Immature natural killer cell (primary cell): ENCODE results near the gene CCDC178. TPM values are rescaled to one million over a fixed set of nuclear protein-coding genes. Genes with fewer than 3 reads are reported as not detected.

Source experiments
- DNase-seq, 3 donors: peaks; one replicate each; pipeline ENCODE4 v3.0.0; 2022; ENCODE audit warnings: mixed read lengths in 1 of 3
- H3K27ac Mint-ChIP-seq, 6 donors: one replicate each; pipeline ENCODE4 v1.8.0; 2020; ENCODE audit warnings: mixed read lengths in 6 of 6, mild to moderate bottlenecking in 5 of 6, inconsistent platforms in 4 of 6, moderate library complexity in 3 of 6
- H3K27me3 Mint-ChIP-seq, 3 donors: one replicate each; pipeline ENCODE4 v1.8.0; 2020 to 2021; ENCODE audit warnings: low read depth in 3 of 3, mild to moderate bottlenecking in 3 of 3, mixed read lengths in 3 of 3, moderate library complexity in 3 of 3, inconsistent platforms in 1 of 3
- H3K36me3 Mint-ChIP-seq, 3 donors: one replicate each; pipeline ENCODE4 v1.8.0; 2020; ENCODE audit warnings: mixed read lengths in 3 of 3, inconsistent platforms in 2 of 3, mild to moderate bottlenecking in 2 of 3
- H3K4me1 Mint-ChIP-seq, 2 donors: one replicate each; pipeline ENCODE4 v1.8.0; 2020; ENCODE audit warnings: inconsistent platforms in 2 of 2, mild to moderate bottlenecking in 2 of 2, mixed read lengths in 2 of 2, moderate library complexity in 1 of 2
- H3K4me3 Mint-ChIP-seq, 5 donors: one replicate each; pipeline ENCODE4 v1.8.0; 2020; ENCODE audit warnings: mild to moderate bottlenecking in 5 of 5, mixed read lengths in 5 of 5, inconsistent platforms in 3 of 5, moderate library complexity in 3 of 5
- H3K9me3 Mint-ChIP-seq, 6 donors: one replicate each; pipeline ENCODE4 v1.8.0; 2020; ENCODE audit warnings: mild to moderate bottlenecking in 6 of 6, mixed read lengths in 6 of 6, inconsistent platforms in 4 of 6, moderate library complexity in 3 of 6
- polyA plus RNA-seq, 3 donors: library from polyadenylated mRNA; unstranded; fragments of 300-500 nt; fragmentation: Illumina TruSeq; gene quantifications; one replicate each; pipeline ENCODE4 v1.2.3, GENCODE V29; 2021

Gene CCDC178
- polyA plus RNA-seq, 3 donors from 2014 or later = not detected

- no peaks in the 10 kb centered on the region for H3K36me3 Mint-ChIP-seq
- H3K4me3 Mint-ChIP-seq = no peak overlapping the region
- H3K27ac Mint-ChIP-seq = no peak overlapping the region
- H3K9me3 Mint-ChIP-seq = peaks cover 4 to 20% (median 6%) of the 10 kb centered on the region in 6 donors
- no peaks in the 10 kb centered on the region for H3K4me1 Mint-ChIP-seq
- peaks cover 0 to 2% (median 0%) of the 10 kb centered on the region in 3 donors for H3K27me3 Mint-ChIP-seq
- no peak for DNase-seq
These were observed 525.0 kb downstream of the CCDC178 start for GRCh38 chr18:32915516-32915915.

DNA sequence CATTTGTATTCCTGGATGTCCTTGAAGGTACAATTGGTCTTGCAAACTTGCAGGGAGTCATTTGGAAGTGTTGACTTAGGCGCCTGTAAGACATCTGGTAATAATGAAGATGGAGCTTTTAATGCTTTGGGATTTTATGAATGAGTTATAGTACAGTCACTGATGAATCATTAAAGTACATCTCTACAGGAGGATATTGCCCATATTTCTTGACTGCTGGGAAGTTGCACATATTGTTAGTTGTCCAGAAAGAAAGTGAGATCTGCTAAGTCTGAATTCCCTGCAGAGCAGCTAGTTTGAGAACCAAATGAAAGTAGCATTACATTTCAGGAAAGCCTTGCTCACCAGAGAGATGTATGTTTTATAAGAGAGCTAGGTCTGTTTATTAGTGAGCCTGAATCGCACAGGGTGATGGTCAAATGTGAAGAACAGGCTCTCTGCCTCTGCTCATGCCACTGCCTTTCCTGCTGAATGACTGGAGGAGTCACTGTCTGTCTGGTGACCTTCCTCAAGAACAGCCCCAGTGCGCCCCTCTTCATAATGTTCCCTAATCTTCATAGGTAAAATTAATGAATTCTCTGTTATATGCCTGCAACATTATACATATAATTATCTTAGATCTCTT is 528.7 kb downstream of the CCDC178 start:
- peaks cover 0 to 2% (median 0%) of the 10 kb centered on the region in 3 donors for H3K27me3 Mint-ChIP-seq
- no peaks in the 10 kb centered on the region for H3K36me3 Mint-ChIP-seq
- H3K27ac Mint-ChIP-seq = no peak overlapping the region
- peaks cover 4 to 14% (median 8%) of the 10 kb centered on the region in 6 donors for H3K9me3 Mint-ChIP-seq
- H3K4me3 Mint-ChIP-seq = no peak overlapping the region
- no peak for DNase-seq
- no peaks in the 10 kb centered on the region for H3K4me1 Mint-ChIP-seq

- H3K27ac Mint-ChIP-seq = no peak overlapping the region
These were observed 529.7 kb downstream of the CCDC178 start for GRCh38 chr18:32910694-32911296.

GRCh38 chr18:32909798-32910561 is 530.5 kb downstream of the CCDC178 start:
- H3K4me1 Mint-ChIP-seq = no peaks in the 10 kb centered on the region
- H3K27me3 Mint-ChIP-seq = peaks cover 0 to 2% (median 0%) of the 10 kb centered on the region in 3 donors
- H3K4me3 Mint-ChIP-seq = no peak overlapping the region
- no peak overlapping the region for H3K27ac Mint-ChIP-seq
- no peaks in the 10 kb centered on the region for H3K36me3 Mint-ChIP-seq
- no peak for DNase-seq
- peaks cover 7 to 19% (median 9%) of the 10 kb centered on the region in 6 donors for H3K9me3 Mint-ChIP-seq

More at GRCh38 chr18:32910694-32911296, 529.7 kb downstream of the CCDC178 start:
- no peak for DNase-seq
- Mint-ChIP-seq H3K27me3 (peaks cover 0 to 2% (median 0%) of the 10 kb centered on the region in 3 donors), H3K4me1 (no peaks in the 10 kb centered on the region), H3K4me3 (no peak overlapping the region), H3K9me3 (peaks cover 6 to 17% (median 9%) of the 10 kb centered on the region in 6 donors), H3K36me3 (no peaks in the 10 kb centered on the region)

GRCh38 chr18:32908424-32908805 is 532.1 kb downstream of the CCDC178 start:
- Mint-ChIP-seq H3K9me3 (peaks cover 5 to 19% (median 8%) of the 10 kb centered on the region in 6 donors), H3K27me3 (no peaks in the 10 kb centered on the region), H3K4me3 (no peak overlapping the region), H3K27ac (no peak overlapping the region), H3K4me1 (no peaks in the 10 kb centered on the region), H3K36me3 (no peaks in the 10 kb centered on the region)
- DNase-seq = no peak

DNA sequence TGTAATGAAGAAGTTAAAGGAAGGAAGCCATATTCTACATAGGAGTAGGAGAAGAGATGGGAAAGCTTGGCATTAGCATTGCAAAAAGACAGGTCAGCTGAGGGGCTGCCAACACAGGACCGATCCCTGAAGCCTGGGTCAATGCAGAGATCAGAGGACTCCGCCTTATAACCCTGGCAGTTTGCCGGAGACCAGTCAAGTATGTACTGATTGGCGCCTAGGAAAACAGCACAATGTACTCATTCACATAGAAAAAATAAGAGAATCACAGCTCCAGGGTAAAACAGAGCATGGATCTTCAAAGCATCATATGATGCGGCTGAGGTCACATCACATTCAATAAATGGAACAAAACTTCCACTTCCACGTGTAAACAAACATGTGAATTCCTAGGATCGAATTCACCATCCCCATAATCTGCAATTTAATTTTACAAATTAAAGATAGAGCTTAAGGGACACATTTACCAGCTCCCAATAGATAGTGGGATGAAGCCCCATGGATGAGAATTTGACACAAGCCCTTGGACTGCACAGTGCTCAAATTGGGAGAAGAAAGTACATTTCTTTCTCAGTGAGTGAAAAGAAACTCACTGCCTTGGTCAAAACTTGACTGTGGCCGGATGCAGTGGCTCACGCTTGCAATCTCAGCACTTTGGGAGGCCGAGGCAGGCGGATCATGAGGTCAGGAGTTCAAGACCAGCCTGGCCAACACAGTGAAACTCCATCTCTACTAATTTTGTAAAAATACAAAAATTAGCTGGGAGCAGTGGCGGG is 532.7 kb downstream of the CCDC178 start:
- no peaks in the 10 kb centered on the region for H3K36me3 Mint-ChIP-seq
- no peaks in the 10 kb centered on the region for H3K4me1 Mint-ChIP-seq
- no peaks in the 10 kb centered on the region for H3K27me3 Mint-ChIP-seq
- peaks cover 3 to 19% (median 7%) of the 10 kb centered on the region in 6 donors for H3K9me3 Mint-ChIP-seq
- no peak overlapping the region for H3K4me3 Mint-ChIP-seq
- DNase-seq = no peak
- H3K27ac Mint-ChIP-seq = no peak overlapping the region

DNA sequence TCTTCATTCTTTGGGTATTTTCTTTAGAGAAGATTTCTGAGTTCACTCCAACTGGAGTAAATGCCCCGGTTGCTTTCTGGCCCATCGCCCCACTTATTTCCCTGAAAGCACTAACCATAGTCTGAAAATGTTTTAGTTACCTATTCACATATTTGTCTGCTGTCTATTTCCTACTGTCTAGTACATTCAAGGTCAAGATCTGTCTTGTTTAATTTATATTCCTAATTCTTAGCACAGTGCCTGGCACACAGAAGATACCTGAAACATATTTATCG is 533.3 kb downstream of the CCDC178 start:
- H3K4me1 Mint-ChIP-seq = no peaks in the 10 kb centered on the region
- no peak overlapping the region for H3K27ac Mint-ChIP-seq
- DNase-seq = no peak
- no peaks in the 10 kb centered on the region for H3K27me3 Mint-ChIP-seq
- H3K9me3 Mint-ChIP-seq = peaks cover 2 to 19% (median 7%) of the 10 kb centered on the region in 6 donors
- no peaks in the 10 kb centered on the region for H3K36me3 Mint-ChIP-seq
- H3K4me3 Mint-ChIP-seq = no peak overlapping the region

GRCh38 chr18:32906506-32907310 is 533.8 kb downstream of the CCDC178 start:
- H3K27ac Mint-ChIP-seq = no peak overlapping the region
- no peaks in the 10 kb centered on the region for H3K4me1 Mint-ChIP-seq
- no peaks in the 10 kb centered on the region for H3K36me3 Mint-ChIP-seq
- H3K27me3 Mint-ChIP-seq = no peaks in the 10 kb centered on the region
- no peak for DNase-seq
- H3K9me3 Mint-ChIP-seq = peaks cover 2 to 19% (median 7%) of the 10 kb centered on the region in 6 donors
- H3K4me3 Mint-ChIP-seq = no peak overlapping the region

DNA sequence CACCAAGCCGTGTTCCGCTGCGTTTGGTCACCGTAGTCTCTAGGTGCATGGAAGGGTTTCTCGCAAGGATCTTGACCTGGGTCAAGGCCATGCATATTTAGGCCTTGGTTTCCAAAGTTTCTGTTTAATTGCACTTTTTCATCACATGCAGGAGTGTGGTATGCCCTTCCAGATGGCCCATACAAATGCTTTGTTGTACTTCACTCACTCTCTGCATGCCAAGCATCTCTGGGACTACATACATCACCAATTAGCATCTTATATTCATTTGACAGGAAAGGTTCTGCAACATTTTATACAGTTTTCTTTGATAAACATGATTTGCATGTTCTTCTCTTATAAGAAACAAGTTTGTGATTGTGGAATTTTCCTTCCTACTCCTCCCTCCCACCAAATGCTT is 534.9 kb downstream of the CCDC178 start:
- no peaks in the 10 kb centered on the region for H3K4me1 Mint-ChIP-seq
- H3K4me3 Mint-ChIP-seq = no peak overlapping the region
- DNase-seq = no peak
- peaks cover 2 to 19% (median 7%) of the 10 kb centered on the region in 6 donors for H3K9me3 Mint-ChIP-seq
- no peak overlapping the region for H3K27ac Mint-ChIP-seq
- H3K27me3 Mint-ChIP-seq = no peaks in the 10 kb centered on the region
- H3K36me3 Mint-ChIP-seq = no peaks in the 10 kb centered on the region

DNA sequence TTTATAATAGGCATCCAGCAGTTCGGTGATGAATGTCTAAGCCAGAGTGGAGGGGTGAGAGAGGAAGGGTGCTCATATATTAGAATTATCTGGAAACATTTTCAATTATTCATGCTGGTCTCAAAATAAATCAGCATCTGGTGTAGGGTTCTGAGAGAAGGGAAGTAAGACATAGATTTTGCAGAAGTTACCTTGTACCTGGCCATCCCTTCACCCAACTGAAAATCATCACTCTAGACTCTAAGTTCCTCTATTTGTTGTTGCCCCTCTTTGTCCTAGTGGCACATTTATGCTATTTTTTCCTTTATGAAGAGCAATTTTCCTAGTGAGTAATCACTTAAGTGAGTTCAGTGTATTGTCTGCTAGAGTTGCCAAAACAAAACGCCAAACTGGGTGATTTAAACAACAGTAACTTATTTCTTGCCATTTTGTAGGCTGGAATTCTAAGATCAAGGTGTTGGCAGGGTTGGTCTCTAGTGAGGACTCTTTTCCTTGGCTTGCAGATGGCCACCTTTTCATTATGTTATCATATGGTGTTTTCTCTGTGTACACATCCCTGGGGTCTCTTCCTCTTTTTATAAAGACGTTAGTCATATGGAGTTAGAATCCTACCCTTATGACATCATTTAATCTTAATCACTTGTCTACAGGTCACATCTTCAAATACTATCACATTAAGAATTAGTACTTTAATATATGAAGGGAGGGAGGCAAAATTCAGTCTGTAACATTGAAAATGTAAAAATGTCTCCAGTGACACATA is 537.8 kb downstream of the CCDC178 start:
- Mint-ChIP-seq H3K9me3 (peaks cover 2 to 30% (median 8%) of the 10 kb centered on the region in 6 donors), H3K27me3 (no peaks in the 10 kb centered on the region), H3K4me1 (no peaks in the 10 kb centered on the region), H3K36me3 (peaks cover 0 to 3% (median 0%) of the 10 kb centered on the region in 3 donors), H3K4me3 (no peak overlapping the region), H3K27ac (no peak overlapping the region)
- DNase-seq = no peak

- Mint-ChIP-seq H3K9me3 (peaks cover 4 to 28% (median 8%) of the 10 kb centered on the region in 6 donors), H3K27ac (no peak overlapping the region), H3K36me3 (peaks cover 0 to 7% (median 0%) of the 10 kb centered on the region in 3 donors), H3K4me1 (no peaks in the 10 kb centered on the region), H3K27me3 (peaks cover 0 to 2% (median 0%) of the 10 kb centered on the region in 3 donors), H3K4me3 (no peak overlapping the region)
- DNase-seq = no peak
These were observed 540.7 kb downstream of the CCDC178 start for GRCh38 chr18:32899819-32900218.

DNA sequence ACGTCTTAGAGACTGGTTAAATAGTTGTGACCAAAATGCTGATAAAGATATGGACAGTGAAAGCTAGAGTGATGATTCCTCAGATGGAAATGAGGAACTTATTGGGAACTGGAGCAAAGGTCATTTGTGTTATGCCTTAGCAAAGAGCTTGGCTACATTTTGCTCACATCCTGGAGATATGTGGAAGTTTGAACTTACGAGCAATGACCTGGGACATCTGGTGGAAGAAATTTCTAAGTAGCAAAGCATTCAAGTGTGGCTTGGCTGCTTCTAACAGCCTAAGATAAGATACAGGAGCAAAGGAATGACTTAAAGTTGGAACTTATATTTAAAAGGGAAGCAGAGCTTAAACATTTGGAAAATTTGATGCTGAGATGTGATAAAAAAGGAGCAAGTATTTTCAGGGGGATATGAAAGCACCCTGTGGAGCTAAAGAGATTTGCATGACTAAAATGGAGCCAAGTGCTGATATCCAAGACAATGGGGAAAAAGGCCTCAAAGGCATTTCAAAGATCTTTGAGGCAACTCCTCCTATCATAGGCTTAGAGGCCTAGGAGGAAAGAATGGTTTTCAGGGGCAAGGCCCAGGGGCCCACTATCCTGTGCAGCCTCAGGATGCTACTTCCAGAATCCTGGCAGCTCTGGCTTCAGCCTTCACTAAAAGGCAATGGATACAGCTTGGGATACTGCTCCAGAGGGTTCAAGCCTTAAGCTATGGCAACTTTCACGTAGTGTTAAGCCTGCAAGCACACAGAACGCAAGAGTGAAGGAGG is 543.6 kb downstream of the CCDC178 start:
- peaks cover 0 to 4% (median 0%) of the 10 kb centered on the region in 3 donors for H3K27me3 Mint-ChIP-seq
- H3K27ac Mint-ChIP-seq = no peak overlapping the region
- H3K4me1 Mint-ChIP-seq = no peaks in the 10 kb centered on the region
- H3K36me3 Mint-ChIP-seq = peaks cover 0 to 7% (median 0%) of the 10 kb centered on the region in 3 donors
- no peak for DNase-seq
- no peak overlapping the region for H3K4me3 Mint-ChIP-seq
- H3K9me3 Mint-ChIP-seq = peaks cover 4 to 26% (median 11%) of the 10 kb centered on the region in 6 donors
